Measurements from ENCODE around the gene GRK3. TPM values are rescaled to one million over a fixed set of nuclear protein-coding genes. Genes with fewer than 3 reads are reported as not detected.

Gene GRK3
- total and polyA plus RNA-seq, 2 of the 4 experiments (the other 2 are of a cell fraction): 0.58 to 1.6 TPM

- no peaks in the 10 kb centered on the region; the same call in 1 of the 2 replicates for H3K9me1 ChIP-seq (ENCODE audit: insufficient read depth, low read length)
- no peak overlapping the region for H3K4ac ChIP-seq (ENCODE audit: low read depth, low read length)
- no peak overlapping the region for H4K8ac ChIP-seq (ENCODE audit: low read depth in 2 of 2, low read length in 2 of 2)
- no peak overlapping the region for H3K56ac ChIP-seq (ENCODE audit: extremely low read depth, insufficient read depth, low read length)
- in situ Hi-C loops (cut with MboI; ENCODE audit: low sequenced_read_pairs) (no loop called here), intact Hi-C loops (cut with micrococcal nuclease) (no loop called here), dilution Hi-C loops (cut with HindIII; ENCODE audit: low sequenced_read_pairs, unreplicated experiment) (no loop called here)
- no TSS peak for BruUV-seq (replicated peaks)
- H3K36me3 ChIP-seq (ENCODE audit: control insufficient read depth, insufficient read depth, low read length): no peaks in the 10 kb centered on the region
- H3K79me1 ChIP-seq (ENCODE audit: low read depth in 1 of 2, low read length in 2 of 2): no peaks in the 10 kb centered on the region
- H4K5ac ChIP-seq (ENCODE audit: low read depth, low read length): no peak overlapping the region
- no peak overlapping the region for H3K14ac ChIP-seq (replicated peaks; ENCODE audit: low read depth, low read length)
- no CpG with 5 or more reads among the region's 1 CpG for WGBS, 2 experiments (ENCODE audit: extremely low coverage in 2 of 2, insufficient read length in 1 of 2)
- H2BK120ac ChIP-seq (ENCODE audit: low read depth, low read length): no peak overlapping the region
- H3K4me2 ChIP-seq (ENCODE audit: low read depth, low read length): no peak overlapping the region
- no peaks in the 10 kb centered on the region for H3K27me3 ChIP-seq (ENCODE audit: control insufficient read depth, insufficient read depth, low read length)
- no peak overlapping the region for H4K91ac ChIP-seq (ENCODE audit: insufficient read depth, low read depth, low read length)
- no peak for ATAC-seq (ENCODE audit: low read depth)
- ChIA-PET CTCF (no interaction called here), POLR2A (ENCODE audit: unreplicated experiment) (no interaction called here)
- no peak overlapping the region; the same call in 2 of the 3 replicates for H2BK15ac ChIP-seq (ENCODE audit: low read depth, low read length)
- no peak overlapping the region for H3K18ac ChIP-seq (ENCODE audit: low read depth, low read length)
- DNase-seq: peak; percentile 10
- no peak overlapping the region for H2AK9ac ChIP-seq (replicated peaks; ENCODE audit: low read depth, low read length, poor library complexity)
- no peaks in the 10 kb centered on the region for H3K4me1 ChIP-seq (ENCODE audit: control insufficient read depth, insufficient read depth, low read length)
- no peak overlapping the region for H2BK5ac ChIP-seq (ENCODE audit: low read depth, low read length, poor library complexity, severe bottlenecking)
- H3K23ac ChIP-seq (ENCODE audit: low read depth, low read length): no peak overlapping the region
- no peak overlapping the region for H3K4me3 ChIP-seq (ENCODE audit: insufficient read depth, low read depth, low read length)
- TF ChIP-seq BHLHE40 (IDR thresholded peaks at IDR 0.05; ENCODE audit: low read depth, low read length): no peak
- TF ChIP-seq FOS (IDR thresholded peaks at IDR 0.05; ENCODE audit: low read depth, low read length): no peak
- TF ChIP-seq NFE2L2 (IDR thresholded peaks at IDR 0.05; ENCODE audit: low read depth, low read length): no peak
- TF ChIP-seq CHD1 (IDR thresholded peaks at IDR 0.05; ENCODE audit: low read depth, low read length): no peak
- no peak for TF ChIP-seq MAZ (IDR thresholded peaks at IDR 0.05; ENCODE audit: borderline replicate concordance, low read depth, low read length)
- TF ChIP-seq CTCF (conservative IDR thresholded peaks at IDR 0.05; ENCODE audit: low read depth, low read length): no peak
- no peak for TF ChIP-seq CEBPB (IDR thresholded peaks at IDR 0.05; ENCODE audit: low read depth, low read length)
- no peak for TF ChIP-seq RCOR1 (IDR thresholded peaks at IDR 0.05; ENCODE audit: insufficient replicate concordance, low read length)
- no peak for TF ChIP-seq SMC3 (IDR thresholded peaks at IDR 0.05; ENCODE audit: low read depth, low read length)
- TF ChIP-seq MXI1 (IDR thresholded peaks at IDR 0.05; ENCODE audit: borderline replicate concordance, low read depth, low read length): no peak
- TF ChIP-seq MAFK (IDR thresholded peaks at IDR 0.05; ENCODE audit: low read depth, low read length): no peak
- TF ChIP-seq POLR2A (IDR thresholded peaks at IDR 0.05; ENCODE audit: low read depth, low read length): no peak
- TF ChIP-seq ELK1 (IDR thresholded peaks at IDR 0.05; ENCODE audit: borderline replicate concordance, low read depth, low read length): no peak
- TF ChIP-seq USF2 (IDR thresholded peaks at IDR 0.05; ENCODE audit: low read depth, low read length): no peak
- no peak for TF ChIP-seq RFX5 (IDR thresholded peaks at IDR 0.05; ENCODE audit: low read depth, low read length)
- no peak for TF ChIP-seq RAD21 (IDR thresholded peaks at IDR 0.05; ENCODE audit: low read length)
- no peak overlapping the region for H3K9ac ChIP-seq (ENCODE audit: low read depth, low read length)
- H3K9me3 ChIP-seq (ENCODE audit: control insufficient read depth, insufficient read depth, low read length): no peaks in the 10 kb centered on the region
- no peak overlapping the region for H2AFZ ChIP-seq (replicated peaks; ENCODE audit: low read length, poor library complexity)
- no peaks in the 10 kb centered on the region for H4K20me1 ChIP-seq (ENCODE audit: insufficient read depth, low read length)
- H2BK20ac ChIP-seq (ENCODE audit: low read depth, low read length): no peak overlapping the region
- no peak overlapping the region for H2AK5ac ChIP-seq (ENCODE audit: low read depth, low read length)
- no peak overlapping the region for H3K27ac ChIP-seq (ENCODE audit: insufficient read depth, low read length)
Measured at GRCh38 chr22:25645964-25646363, 81.5 kb downstream of the GRK3 start.

Data from IMR-90 (cell line).